GM19240 (cell line): ENCODE results near the gene ZNF488.

Experiments used
- DNase-seq: peaks from one replicate; pipeline ENCODE4 v3.0.0; 2011; ENCODE audit warnings: low spot score; ENCODE audit not compliant: insufficient read length

Gene ZNF488

DNA sequence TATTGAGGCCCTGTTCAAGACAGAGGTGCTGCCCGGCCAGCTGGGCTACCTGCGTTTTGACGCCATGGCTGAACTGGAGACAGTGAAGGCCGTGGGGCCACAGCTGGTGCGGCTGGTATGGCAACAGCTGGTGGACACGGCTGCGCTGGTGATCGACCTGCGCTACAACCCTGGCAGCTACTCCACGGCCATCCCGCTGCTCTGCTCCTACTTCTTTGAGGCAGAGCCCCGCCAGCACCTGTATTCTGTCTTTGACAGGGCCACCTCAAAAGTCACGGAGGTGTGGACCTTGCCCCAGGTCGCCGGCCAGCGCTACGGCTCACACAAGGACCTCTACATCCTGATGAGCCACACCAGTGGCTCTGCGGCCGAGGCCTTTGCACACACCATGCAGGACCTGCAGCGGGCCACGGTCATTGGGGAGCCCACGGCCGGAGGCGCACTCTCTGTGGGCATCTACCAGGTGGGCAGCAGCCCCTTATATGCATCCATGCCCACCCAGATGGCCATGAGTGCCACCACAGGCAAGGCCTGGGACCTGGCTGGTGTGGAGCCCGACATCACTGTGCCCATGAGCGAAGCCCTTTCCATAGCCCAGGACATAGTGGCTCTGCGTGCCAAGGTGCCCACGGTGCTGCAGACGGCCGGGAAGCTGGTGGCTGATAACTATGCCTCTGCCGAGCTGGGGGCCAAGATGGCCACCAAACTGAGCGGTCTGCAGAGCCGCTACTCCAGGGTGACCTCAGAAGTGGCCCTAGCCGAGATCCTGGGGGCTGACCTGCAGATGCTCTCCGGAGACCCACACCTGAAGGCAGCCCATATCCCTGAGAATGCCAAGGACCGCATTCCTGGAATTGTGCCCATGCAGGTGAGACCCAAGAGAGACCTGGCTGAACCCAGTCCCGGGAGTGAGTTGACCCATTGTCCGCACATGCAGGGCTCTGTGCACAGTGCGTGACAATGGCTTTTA is 33.1 kb downstream of the ZNF488 start:
- no peak for DNase-seq

DNA sequence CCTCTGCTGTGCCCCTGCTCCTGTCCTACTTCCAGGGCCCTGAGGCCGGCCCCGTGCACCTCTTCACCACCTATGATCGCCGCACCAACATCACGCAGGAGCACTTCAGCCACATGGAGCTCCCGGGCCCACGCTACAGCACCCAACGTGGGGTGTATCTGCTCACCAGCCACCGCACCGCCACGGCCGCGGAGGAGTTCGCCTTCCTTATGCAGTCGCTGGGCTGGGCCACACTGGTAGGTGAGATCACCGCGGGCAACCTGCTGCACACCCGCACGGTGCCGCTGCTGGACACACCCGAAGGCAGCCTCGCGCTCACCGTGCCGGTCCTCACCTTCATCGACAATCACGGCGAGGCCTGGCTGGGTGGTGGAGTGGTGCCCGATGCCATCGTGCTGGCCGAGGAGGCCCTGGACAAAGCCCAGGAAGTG is 34.1 kb downstream of the ZNF488 start:
- DNase-seq, result no peak

DNA sequence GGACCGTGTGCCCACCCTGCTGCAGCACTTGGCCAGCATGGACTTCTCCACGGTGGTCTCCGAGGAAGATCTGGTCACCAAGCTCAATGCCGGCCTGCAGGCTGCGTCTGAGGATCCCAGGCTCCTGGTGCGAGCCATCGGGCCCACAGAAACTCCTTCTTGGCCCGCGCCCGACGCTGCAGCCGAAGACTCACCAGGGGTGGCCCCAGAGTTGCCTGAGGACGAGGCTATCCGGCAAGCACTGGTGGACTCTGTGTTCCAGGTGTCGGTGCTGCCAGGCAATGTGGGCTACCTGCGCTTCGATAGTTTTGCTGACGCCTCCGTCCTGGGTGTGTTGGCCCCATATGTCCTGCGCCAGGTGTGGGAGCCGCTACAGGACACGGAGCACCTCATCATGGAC is 34.6 kb downstream of the ZNF488 start:
- no peak for DNase-seq

DNA sequence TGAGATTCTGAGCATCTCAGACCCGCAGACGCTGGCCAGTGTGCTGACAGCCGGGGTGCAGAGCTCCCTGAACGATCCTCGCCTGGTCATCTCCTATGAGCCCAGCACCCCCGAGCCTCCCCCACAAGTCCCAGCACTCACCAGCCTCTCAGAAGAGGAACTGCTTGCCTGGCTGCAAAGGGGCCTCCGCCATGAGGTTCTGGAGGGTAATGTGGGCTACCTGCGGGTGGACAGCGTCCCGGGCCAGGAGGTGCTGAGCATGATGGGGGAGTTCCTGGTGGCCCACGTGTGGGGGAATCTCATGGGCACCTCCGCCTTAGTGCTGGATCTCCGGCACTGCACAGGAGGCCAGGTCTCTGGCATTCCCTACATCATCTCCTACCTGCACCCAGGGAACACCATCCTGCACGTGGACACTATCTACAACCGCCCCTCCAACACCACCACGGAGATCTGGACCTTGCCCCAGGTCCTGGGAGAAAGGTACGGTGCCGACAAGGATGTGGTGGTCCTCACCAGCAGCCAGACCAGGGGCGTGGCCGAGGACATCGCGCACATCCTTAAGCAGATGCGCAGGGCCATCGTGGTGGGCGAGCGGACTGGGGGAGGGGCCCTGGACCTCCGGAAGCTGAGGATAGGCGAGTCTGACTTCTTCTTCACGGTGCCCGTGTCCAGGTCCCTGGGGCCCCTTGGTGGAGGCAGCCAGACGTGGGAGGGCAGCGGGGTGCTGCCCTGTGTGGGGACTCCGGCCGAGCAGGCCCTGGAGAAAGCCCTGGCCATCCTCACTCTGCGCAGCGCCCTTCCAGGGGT is 35.2 kb downstream of the ZNF488 start:
- DNase-seq, result no peak

DNA sequence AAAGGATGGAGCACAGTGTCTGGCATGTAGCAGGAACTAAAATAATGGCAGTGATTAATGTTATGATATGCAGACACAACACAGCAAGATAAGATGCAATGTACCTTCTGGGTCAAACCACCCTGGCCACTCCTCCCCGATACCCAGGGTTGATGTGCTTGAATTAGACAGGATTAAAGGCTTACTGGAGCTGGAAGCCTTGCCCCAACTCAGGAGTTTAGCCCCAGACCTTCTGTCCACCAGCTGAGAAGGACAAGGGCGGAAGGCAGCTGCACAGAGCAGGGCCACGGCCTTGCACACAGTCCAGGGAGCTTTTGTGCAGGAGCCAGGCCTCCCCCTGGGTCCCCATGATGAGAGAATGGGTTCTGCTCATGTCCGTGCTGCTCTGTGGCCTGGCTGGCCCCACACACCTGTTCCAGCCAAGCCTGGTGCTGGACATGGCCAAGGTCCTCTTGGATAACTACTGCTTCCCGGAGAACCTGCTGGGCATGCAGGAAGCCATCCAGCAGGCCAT is 35.9 kb downstream of the ZNF488 start, which contains the start of gene RBP3:
RBP3 (plus strand) TSS at position 226 of the 514 bp plus-strand sequence; CDS start at position 348, 122 bp downstream.
- DNase-seq, result no peak

DNA sequence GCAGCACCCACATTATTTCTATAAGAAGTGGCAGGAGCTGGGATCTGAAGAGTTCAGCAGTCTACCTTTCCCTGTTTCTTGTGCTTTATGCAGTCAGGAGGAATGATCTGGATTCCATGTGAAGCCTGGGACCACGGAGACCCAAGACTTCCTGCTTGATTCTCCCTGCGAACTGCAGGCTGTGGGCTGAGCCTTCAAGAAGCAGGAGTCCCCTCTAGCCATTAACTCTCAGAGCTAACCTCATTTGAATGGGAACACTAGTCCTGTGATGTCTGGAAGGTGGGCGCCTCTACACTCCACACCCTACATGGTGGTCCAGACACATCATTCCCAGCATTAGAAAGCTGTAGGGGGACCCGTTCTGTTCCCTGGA is 36.8 kb downstream of the ZNF488 start:
- no peak for DNase-seq

DNA sequence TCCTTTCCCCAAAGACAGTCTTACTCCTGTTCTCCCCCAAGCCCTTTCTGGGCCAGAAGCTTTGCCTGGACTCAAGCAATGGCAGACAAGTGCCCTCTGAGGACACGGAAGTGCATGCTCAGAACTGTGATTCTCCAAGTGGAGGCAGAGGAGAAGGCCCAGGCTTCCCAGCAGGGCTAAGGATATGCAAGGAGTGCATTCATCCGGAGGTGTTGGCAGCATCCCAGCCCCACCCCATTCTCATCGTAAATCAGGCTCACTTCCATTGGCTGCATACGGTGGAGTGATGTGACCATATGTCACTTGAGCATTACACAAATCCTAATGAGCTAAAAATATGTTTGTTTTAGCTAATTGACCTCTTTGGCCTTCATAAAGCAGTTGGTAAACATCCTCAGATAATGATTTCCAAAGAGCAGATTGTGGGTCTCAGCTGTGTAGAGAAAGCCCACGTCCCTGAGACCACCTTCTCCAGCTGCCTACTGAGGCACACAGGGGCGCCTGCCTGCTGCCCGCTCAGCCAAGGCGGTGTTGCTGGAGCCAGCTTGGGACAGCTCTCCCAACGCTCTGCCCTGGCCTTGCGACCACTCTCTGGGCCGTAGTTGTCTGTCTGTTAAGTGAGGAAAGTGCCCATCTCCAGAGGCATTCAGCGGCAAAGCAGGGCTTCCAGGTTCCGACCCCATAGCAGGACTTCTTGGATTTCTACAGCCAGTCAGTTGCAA is 37.4 kb downstream of the ZNF488 start:
- DNase-seq, result no peak

DNA sequence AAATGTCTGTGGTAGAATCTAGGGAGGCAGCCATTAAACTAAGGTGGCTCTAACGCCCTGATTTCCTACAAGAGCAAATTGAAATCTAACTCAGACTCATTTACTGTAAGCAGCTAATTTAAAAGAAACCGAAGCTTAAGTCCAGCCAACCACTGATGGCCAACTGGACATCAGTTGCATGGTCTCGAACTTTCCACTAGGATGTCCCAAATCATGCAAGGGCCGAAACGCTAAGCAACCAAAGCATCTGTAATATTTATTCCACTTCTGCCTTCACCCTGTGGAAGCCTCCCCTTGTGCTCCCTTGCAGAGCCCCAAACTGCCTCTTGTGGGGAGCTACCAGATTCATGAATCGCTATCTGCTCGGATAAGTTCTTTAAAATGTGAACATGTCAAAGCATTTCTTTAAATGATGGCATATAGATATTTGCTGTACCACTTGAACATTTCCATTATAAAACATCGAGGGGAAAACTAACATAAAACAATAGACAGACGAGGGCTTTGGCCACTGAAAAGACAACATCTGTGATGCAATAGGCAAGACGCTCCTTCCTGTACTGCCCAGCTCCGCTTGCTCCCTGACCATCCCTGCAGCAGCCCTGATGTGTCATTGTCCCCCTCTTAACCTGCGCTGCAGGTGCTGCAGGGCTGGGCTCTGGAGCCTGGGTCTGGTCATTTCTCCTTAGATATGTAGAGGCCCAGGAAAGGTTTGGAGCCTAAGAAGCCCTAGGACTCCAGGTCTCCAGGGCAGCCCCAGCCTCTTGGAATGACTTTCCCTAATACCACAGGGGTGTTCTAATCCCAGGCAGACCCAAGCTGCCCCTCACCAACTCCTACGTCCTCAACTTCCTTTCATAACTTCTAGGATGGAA is 38.9 kb downstream of the ZNF488 start:
- no peak for DNase-seq

DNA sequence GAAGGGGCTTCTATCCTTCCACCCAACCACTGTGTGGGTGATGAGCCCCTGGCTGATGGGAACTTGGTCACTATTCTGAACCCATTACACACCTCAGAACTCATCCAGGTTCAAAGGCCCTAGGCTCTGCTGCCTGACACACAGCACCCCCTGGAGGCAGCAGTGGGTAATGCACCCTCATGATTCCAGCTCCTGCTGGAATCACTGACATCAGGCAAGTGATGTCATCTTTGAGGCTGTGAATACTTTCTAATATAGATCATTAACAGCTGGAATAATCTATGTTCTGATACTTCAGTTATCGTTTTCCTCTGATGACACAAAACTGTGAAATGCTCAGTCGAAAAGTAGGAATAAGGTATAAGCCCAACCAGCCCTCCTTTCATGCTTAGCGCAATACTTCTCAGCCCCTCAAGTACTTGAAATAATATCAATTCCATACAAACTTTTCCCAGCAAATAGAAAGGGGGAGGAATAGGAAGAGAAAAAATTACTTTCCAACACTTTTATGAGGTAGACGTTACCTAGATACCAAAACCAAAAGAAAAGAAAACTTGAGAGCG is 43.4 kb downstream of the ZNF488 start:
- peak; percentile 76 for DNase-seq

DNA sequence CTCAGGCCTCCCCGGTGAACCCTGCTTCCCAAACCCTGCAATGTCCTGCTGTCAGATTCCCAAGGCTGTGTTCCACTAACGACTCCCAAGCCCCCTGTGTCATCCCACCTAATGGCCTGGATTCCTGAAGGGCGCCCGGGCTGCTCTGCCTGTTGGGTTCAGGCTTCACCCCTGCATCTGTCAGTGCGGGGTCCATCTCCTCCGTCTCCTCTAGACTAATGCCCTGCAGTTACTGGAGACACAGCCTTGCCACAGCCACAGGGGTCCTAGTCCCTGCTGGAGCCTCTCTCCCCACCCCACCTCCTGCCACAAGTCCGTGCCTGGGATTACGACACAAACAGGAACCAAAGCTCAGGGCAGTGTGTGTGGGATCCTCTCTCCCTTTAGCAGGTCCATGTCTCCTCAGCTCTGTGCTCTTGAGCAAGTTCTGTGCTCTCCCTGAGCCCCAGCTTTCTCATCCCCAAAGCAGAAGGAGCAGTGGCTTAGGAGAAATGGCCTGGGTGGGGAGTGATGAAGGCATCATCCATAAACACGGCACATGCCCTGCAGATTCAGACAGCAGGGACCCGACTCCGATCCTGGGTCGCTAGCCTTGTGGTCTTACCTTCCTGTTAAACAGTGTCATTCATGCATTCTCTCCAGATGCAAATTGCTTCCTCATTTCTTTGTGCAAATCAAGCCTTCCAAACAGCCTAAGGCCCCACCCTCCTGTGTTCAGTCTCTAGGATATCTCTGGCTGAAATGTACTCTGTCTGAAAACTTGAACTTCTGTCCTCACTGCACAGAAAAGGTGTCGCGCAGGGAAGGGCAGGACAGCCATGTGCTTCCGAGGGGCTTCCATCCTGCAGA is 44.1 kb downstream of the ZNF488 start:
- DNase-seq, result no peak

DNA sequence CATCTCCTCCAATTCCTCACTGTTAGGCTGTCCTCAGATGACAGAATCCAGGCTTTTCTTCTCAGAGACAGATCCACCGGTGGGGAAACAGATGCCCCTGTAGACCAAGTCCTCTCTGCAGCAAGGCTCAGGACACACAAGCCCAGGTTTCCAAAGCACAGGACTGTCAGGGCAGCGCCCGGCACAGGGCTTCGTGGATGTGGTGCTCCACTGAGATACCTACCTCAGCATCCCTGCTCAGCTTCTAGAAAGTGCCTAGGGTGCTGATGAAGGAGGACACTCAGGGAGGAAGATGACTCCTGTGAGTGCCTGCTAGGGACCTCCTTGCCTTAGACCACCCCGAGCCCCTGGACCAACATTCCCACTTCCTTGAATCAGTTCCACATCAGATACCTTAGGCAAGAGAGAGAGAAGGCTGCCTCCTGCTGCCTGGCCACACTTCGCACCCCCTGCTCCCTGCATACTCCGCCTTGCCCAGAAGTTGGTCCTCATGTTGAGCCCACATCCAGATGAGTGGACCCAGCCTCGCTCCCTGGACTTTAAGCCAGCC is 44.8 kb downstream of the ZNF488 start:
- no peak for DNase-seq

DNA sequence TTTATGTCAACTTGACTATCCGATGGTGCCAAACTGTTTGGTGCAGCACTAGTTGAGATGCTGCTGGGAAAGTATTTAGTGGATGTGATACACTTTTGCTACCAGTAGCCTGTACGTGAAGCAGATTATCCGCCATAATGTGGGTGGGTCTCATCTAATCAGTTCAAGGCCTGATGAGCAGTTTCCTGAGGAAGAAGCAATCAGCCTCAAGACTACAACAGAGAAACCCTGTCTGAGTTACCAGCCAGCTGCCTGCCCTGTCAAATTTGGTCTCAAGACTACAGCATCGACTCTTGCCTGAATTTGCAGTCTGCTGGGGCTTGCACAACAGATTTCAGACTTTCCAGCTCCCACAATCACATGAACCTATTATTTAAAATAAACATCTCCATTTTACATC is 46.8 kb downstream of the ZNF488 start:
- DNase-seq, result no peak

DNA sequence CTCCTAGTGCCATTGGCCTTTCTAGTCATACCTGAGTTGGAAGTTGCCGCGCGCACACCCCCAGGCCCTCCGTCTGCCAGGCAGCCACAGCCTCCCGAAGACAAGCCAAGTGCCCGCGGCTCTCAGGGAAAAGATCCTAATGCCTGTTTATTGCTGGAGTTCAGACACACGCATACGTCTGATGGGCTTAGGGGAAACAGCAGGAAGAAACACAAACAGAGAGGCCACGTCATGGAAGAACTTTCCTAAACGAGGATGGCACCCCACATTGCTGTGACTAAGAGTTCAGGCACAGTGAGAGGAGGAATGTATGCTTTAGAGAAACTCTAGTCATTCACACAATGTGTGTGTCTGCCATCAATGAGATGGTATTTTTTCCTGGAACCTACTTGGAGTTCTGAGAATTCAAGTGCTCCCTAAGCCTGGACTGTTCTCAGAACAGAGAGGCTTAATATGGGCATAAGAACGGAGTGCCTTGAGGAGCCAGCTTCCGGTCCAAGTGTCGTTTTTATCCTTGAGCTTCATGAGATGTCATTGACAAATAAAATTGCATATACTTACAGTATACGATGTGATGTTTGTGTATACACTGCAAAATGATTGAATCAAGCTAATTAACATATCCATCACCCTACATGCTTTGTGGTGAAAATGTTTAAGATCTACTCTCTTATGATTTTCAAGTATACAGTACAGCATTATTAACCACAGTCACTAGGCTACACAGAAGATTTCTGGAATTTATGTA is 47.5 kb downstream of the ZNF488 start:
- no peak for DNase-seq

DNA sequence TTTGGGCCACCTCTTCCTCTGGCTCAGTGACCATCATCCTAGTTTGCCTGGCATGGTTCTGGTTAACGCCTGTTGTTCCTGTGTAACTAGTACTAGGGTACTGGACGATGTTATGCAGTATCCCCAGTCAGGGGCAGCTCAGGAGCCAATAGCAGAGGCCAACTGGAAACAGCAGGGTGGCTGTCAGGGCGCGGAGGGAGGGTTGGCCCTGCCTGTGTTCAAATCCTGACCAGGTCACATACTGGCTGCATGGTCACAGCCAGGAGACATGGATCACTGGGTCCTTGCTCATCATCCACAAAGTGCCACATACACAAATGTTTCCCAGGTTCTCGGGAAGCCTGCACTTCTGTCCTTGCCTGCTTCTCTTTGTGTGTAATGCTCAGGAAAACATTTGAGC is 48.2 kb downstream of the ZNF488 start:
- DNase-seq, result no peak

DNA sequence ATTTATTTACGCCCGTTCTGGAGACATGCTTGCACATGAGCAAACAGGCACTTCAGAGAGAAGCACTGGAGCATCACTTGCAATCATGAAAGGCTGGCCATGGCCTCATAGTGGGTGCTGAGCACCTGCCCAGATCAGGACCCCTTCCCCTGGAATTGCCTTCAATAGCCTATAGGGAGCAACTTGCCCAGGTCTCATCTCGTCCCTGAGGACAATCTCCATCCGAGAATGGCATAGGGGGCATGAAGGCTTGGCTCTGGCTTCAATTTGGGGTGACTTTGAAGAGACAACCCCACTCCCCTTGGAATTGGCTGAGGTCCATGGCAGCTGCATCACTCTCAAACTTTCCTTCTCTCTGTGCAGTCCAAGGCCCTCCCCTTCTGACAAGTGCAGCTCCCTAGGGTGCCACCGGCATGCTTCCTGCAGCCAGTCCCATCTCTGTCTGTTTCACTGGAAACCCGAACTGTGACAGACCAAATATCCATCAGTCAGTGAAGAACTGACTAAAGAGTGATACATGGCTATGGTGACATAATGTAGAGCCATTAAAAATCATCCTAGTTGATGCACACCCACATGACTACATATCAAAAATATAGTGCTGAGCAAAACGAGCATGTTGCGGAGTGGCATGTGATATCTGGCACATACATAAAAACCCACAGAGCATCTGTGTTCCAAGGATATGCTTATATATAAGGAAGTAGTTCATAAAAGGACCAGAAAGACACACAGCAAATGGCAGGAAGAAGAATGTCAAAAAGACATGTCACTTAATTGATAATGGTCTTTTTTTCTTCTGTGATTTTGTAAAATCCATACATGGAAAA is 49.4 kb downstream of the ZNF488 start:
- DNase-seq, result no peak

DNA sequence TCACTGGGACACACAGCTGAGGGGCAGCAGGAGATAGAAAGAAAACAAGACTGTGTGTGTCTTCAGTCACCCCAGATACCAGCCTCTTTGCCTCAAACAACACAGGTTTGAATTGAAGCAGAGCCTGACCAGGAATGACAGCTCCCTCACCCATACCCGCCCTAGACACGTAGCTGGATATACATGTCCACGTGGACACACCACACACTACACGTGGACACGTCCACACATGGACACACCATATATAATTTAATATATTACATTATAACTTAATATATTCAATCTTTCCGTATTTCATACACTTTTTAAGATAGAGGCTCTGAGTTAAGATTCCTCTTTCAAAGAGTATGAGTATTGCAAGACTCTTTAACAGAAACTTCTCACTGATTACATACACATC is 50.6 kb downstream of the ZNF488 start:
- no peak for DNase-seq

DNA sequence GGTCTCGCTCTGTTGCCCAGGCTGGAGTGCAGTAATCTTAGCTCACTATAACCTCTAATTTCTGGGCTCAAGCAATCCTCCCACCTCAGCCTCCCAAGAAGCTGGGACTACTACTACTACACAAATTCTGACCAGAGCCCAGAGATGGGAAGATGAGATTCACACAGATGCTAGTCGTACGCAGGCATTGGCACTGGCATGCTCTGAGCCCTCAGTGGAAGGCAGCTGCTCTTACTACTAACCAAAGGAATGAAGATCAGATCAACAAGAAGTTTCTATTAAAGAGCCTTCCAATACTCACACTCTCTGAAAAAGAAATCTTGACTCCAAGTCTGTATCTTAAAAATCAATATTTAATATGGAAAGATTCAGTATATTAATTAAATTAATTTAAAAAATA is 51.1 kb downstream of the ZNF488 start:
- DNase-seq, result no peak
